ENCODE data around the gene PITX1. TPM values are rescaled to one million over a fixed set of nuclear protein-coding genes. Genes with fewer than 3 reads are reported as not detected.
A peak's percentile ranks its signal among the peaks of the same experiment; 100 is the strongest.

The PITX1 gene
- total RNA-seq, 6 experiments from 2014 or later, result not detected

GRCh38 chr5:135072387-135073281 is 38.6 kb upstream of the PITX1 start:
- ATAC-seq (no peak), DNase-seq (peak in 1 of 3 donors; percentile 5)
- no peaks in the 10 kb centered on the region for H3K9me3 ChIP-seq
- H3K36me3 ChIP-seq, result no peaks in the 10 kb centered on the region
- intact Hi-C loops (cut with DNase I), result no loop called here
- WGBS (ENCODE audit: insufficient coverage, low coverage, low lambda C conversion rate, missing lambda C conversion rate), result 73% methylated on average over 3 of the region's 13 CpGs
- H3K27me3 ChIP-seq, result no peaks in the 10 kb centered on the region
- H3K4me1 ChIP-seq, result no peaks in the 10 kb centered on the region
- no peak overlapping the region for H3K27ac ChIP-seq
- TF ChIP-seq POLR2A (IDR thresholded peaks at IDR 0.05) (no peak), CTCF (IDR thresholded peaks at IDR 0.05) (no peak)
- no peak overlapping the region for H3K4me3 ChIP-seq

- no CpG with 5 or more reads among the region's 6 CpGs for WGBS (ENCODE audit: insufficient coverage, low coverage, low lambda C conversion rate, missing lambda C conversion rate)
- peak in 1 of 4 donors; percentile 10 for ATAC-seq
- Histone ChIP-seq H3K4me1 (no peaks in the 10 kb centered on the region), H3K36me3 (no peaks in the 10 kb centered on the region), H3K27me3 (no peaks in the 10 kb centered on the region), H3K9me3 (no peaks in the 10 kb centered on the region), H3K4me3 (no peak overlapping the region), H3K27ac (no peak overlapping the region)
- no peak for TF ChIP-seq CTCF (IDR thresholded peaks at IDR 0.05)
- TF ChIP-seq POLR2A (IDR thresholded peaks at IDR 0.05), result no peak
- DNase-seq, result no peak
- intact Hi-C loops (cut with DNase I), result no loop called here
These were observed 37.3 kb upstream of the PITX1 start for GRCh38 chr5:135071311-135071710.

- DNase-seq (no peak), ATAC-seq (no peak)
- TF ChIP-seq CTCF (IDR thresholded peaks at IDR 0.05), result no peak
- no peak for TF ChIP-seq POLR2A (IDR thresholded peaks at IDR 0.05)
- Histone ChIP-seq H3K4me1 (no peaks in the 10 kb centered on the region), H3K27ac (no peak overlapping the region), H3K27me3 (no peaks in the 10 kb centered on the region), H3K9me3 (no peaks in the 10 kb centered on the region), H3K36me3 (no peaks in the 10 kb centered on the region), H3K4me3 (no peak overlapping the region)
- intact Hi-C loops (cut with DNase I), result no loop called here
- 67% methylated on average over 11 of the region's 19 CpGs for WGBS (ENCODE audit: insufficient coverage, low coverage, low lambda C conversion rate, missing lambda C conversion rate)
These were observed 36.0 kb upstream of the PITX1 start for GRCh38 chr5:135069895-135070657.

GRCh38 chr5:135069016-135069770 is 35.2 kb upstream of the PITX1 start:
- no peak for TF ChIP-seq CTCF (IDR thresholded peaks at IDR 0.05)
- no peak for TF ChIP-seq POLR2A (IDR thresholded peaks at IDR 0.05)
- Histone ChIP-seq H3K36me3 (no peaks in the 10 kb centered on the region), H3K27me3 (no peaks in the 10 kb centered on the region), H3K27ac (no peak overlapping the region), H3K4me3 (no peak overlapping the region), H3K9me3 (no peaks in the 10 kb centered on the region), H3K4me1 (no peaks in the 10 kb centered on the region)
- ATAC-seq (no peak), DNase-seq (peak in 1 of 3 donors; percentile 5)
- whole genome bisulfite sequencing (ENCODE audit: insufficient coverage, low coverage, low lambda C conversion rate, missing lambda C conversion rate), result 81% methylated on average over 7 of the region's 15 CpGs
- intact Hi-C loops (cut with DNase I), result no loop called here

Data from right lobe of liver (tissue), 6 donors.